ENCODE measurements around the gene SPATS1.

SPATS1 gene

DNA sequence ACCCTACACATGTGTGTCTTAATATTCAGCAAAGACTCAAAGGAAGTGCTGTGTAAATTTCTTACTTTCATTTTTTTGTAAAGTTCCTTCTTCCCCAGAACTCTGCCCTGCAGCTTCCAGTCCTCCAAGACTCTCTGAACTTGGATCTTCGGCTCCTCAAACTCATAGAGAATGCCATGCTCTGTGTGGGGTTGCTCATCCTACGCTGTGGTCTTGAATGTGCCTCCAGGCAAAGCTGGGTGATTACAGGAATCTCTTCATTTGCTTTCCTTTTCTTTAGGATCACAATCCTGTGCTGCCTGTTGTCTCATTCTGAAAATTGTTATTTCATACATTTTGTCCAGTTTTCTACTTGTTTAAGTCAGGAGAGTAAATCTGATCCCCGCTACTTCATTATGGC, 30.6 kb downstream of the SPATS1 start:
- ATAC-seq (ENCODE audit: low read depth) = no peak
- no peak for DNase-seq (ENCODE audit: low spot score in 2 of 2)
- H3K9me3 Mint-ChIP-seq = no peaks in the 10 kb centered on the region
- H3K4me1 Mint-ChIP-seq = no peaks in the 10 kb centered on the region
- H3K27ac Mint-ChIP-seq = no peak overlapping the region
- H3K27me3 Mint-ChIP-seq = peaks cover 5% of the 10 kb centered on the region
- H3K4me3 Mint-ChIP-seq = no peak overlapping the region
- no peaks in the 10 kb centered on the region for H3K36me3 Mint-ChIP-seq

DNA sequence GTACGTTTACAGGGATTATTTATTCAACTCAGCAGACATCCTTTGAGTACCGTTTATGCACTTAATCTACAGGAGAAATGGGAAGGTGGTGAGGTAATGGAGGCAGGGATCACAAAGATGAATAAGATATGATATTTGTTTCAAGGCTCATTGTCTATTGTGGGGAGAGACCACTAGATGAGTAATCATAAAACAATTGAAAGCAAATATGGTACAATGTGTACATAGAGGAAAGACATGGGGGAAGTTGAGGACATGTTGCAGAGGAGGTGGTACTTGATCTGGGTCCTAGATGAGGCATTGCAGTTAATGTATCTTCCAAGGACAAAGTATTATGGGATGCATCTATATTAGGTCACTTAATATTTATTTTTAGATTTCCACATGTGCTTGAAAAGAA, 31.3 kb downstream of the SPATS1 start:
- H3K27me3 Mint-ChIP-seq = peaks cover 5% of the 10 kb centered on the region
- ATAC-seq (ENCODE audit: low read depth) (no peak), DNase-seq (ENCODE audit: low spot score in 2 of 2) (no peak)
- H3K9me3 Mint-ChIP-seq = no peaks in the 10 kb centered on the region
- no peaks in the 10 kb centered on the region for H3K4me1 Mint-ChIP-seq
- H3K4me3 Mint-ChIP-seq = no peak overlapping the region
- no peaks in the 10 kb centered on the region for H3K36me3 Mint-ChIP-seq
- no peak overlapping the region for H3K27ac Mint-ChIP-seq

DNA sequence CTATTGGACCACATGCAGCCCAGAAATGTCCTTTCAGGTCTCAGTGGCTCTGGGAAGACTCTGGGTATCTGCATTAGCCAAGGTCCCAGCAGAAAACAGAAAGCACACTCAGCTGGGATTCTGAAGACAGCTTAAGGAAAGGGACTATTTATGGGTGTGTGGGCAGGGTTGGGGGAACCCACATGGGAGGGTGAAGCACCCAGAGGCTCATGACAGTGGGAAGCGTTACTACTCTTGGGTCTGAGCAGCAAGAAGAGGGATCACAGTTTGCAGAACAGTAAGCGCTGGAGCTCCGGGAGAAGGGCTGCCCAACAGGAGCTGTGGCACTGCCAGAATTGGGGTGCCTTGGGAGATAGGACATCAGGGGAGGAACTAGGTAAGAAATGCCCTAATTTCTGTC, 32.6 kb downstream of the SPATS1 start:
- Mint-ChIP-seq H3K27me3 (peaks cover 7% of the 10 kb centered on the region), H3K36me3 (no peaks in the 10 kb centered on the region), H3K27ac (no peak overlapping the region), H3K4me3 (no peak overlapping the region), H3K4me1 (no peaks in the 10 kb centered on the region), H3K9me3 (no peaks in the 10 kb centered on the region)
- ATAC-seq (ENCODE audit: low read depth) (no peak), DNase-seq (ENCODE audit: low spot score in 2 of 2) (no peak)

DNA sequence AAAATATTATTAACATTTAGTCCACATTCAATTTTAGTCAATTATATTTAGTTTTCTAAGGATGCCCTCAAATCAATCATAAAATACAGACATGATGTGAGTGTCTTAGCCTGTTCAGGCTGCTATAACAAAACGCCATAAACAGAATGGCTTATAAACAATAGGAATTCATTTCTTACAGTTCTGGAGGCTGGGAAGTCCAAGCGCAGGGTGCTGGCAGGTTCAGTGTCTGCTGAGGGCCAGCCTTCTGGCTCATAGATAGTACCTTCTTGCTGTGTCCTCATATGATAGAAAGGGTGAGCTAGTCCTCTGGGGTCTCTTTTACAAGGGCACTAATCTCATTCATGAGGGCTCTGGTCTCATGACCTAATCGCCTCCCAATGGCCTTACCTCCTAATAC, 35.0 kb downstream of the SPATS1 start:
- no peak for DNase-seq (ENCODE audit: low spot score in 2 of 2)
- Mint-ChIP-seq H3K27me3 (peaks cover 12% of the 10 kb centered on the region), H3K4me1 (no peaks in the 10 kb centered on the region), H3K4me3 (no peak overlapping the region), H3K36me3 (no peaks in the 10 kb centered on the region), H3K9me3 (no peaks in the 10 kb centered on the region), H3K27ac (no peak overlapping the region)
- ATAC-seq (ENCODE audit: low read depth) = no peak

DNA sequence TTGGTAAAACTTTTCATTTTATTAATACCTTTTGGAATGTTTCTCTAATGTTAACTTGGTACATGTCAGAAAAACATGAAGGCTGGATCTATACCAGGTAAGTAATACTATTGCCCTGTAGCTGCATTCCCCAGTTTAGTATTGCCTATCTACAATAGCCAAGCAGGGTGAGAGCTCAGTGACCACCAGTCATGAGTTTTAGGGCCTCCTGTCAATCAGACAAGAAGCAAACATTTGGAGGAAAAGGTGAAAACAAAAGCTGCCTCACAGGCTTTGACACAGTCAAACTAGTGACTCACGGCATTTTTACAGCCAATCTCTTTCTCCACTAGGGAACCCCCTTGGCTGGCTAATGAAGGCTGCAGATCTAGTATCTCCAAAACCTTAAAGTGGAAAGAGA, 35.5 kb downstream of the SPATS1 start:
- DNase-seq (ENCODE audit: low spot score in 2 of 2) (no peak), ATAC-seq (ENCODE audit: low read depth) (no peak)
- H3K27ac Mint-ChIP-seq = no peak overlapping the region
- H3K4me3 Mint-ChIP-seq = no peak overlapping the region
- H3K27me3 Mint-ChIP-seq = peaks cover 12% of the 10 kb centered on the region
- no peaks in the 10 kb centered on the region for H3K9me3 Mint-ChIP-seq
- no peaks in the 10 kb centered on the region for H3K4me1 Mint-ChIP-seq
- H3K36me3 Mint-ChIP-seq = no peaks in the 10 kb centered on the region

DNA sequence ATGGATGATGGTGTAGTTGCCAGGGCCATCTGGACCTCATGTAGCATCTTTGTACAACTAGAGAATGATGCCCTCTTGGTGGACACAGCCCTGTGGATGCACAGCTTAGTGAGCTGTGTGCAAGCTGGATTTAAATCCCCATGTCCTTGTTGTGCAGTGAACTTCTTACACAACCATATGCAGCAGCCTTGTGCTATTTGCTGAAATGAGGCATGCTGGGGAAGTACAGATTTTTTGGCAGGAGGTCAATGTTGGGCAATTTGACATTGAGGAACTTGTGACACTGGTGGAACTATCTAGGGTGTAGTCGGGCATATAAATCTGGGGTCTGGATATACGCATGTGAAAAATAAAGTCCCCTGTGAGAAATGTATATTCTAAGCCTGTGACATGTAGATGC, 39.3 kb downstream of the SPATS1 start:
- peaks cover 2% of the 10 kb centered on the region for H3K4me1 Mint-ChIP-seq
- peaks cover 8% of the 10 kb centered on the region for H3K27me3 Mint-ChIP-seq
- H3K4me3 Mint-ChIP-seq = no peak overlapping the region
- H3K9me3 Mint-ChIP-seq = no peaks in the 10 kb centered on the region
- DNase-seq (ENCODE audit: low spot score in 2 of 2) (no peak), ATAC-seq (ENCODE audit: low read depth) (no peak)
- H3K36me3 Mint-ChIP-seq = no peaks in the 10 kb centered on the region
- no peak overlapping the region for H3K27ac Mint-ChIP-seq

DNA sequence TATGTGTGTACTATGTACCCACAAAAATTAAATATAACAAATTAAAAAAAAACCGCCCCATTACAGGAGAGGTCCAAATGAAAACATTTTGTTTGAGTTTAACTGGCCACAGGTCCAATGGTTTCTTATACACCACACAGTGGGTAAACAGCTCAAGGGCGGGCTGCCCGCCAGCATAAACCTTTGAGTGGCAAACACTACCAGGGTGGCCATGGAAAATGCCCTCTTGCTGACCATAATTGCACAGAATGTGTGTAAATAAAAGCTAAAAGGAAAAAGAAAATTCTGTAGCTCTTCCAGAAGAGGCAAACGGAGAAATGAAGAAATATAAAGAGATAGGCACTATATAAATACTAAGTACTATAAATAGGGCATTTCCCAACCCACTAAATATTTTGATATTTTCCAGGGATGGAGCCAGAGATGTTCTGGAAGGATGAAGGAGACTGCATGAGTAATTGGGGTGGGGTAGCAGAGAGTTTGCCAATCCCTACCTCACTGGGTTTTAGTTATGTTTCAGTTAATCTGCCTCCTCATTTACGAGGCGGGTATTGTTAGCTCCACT, 44.0 kb downstream of the SPATS1 start:
- Mint-ChIP-seq H3K27ac (peak overlapping the region; percentile 96), H3K4me1 (peaks cover 29% of the 10 kb centered on the region), H3K4me3 (peak overlapping the region; percentile 92), H3K36me3 (peaks cover 4% of the 10 kb centered on the region), H3K9me3 (no peaks in the 10 kb centered on the region), H3K27me3 (peaks cover 6% of the 10 kb centered on the region)
- ATAC-seq (ENCODE audit: low read depth) = no peak
- no peak for DNase-seq (ENCODE audit: low spot score in 2 of 2)

DNA sequence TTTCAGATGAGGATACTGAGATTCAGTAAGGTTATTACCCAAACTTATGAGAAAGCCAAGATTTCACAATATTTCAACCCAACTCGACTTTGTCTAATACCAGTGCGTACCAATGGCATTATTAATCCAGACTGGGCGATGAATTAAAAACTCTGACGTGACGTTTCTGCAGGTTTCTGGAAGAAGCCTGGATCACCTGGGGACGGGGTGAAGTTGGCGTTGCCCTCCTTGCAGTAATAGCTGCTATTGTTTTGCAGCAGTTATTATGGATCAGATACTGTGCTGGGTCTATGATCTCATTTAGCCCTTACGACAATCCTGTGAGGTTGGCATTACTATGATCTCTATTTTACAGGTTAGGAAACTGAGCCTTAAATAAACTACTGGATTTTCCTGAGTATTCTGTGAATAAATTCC, 44.5 kb downstream of the SPATS1 start:
- H3K4me3 Mint-ChIP-seq = peak overlapping the region; percentile 92
- ATAC-seq (ENCODE audit: low read depth) (peak; percentile 9), DNase-seq (ENCODE audit: low spot score in 2 of 2) (no peak)
- H3K27me3 Mint-ChIP-seq = peaks cover 2% of the 10 kb centered on the region
- H3K27ac Mint-ChIP-seq = peak overlapping the region; percentile 96
- H3K9me3 Mint-ChIP-seq = no peaks in the 10 kb centered on the region
- peaks cover 9% of the 10 kb centered on the region for H3K36me3 Mint-ChIP-seq
- H3K4me1 Mint-ChIP-seq = peaks cover 32% of the 10 kb centered on the region

DNA sequence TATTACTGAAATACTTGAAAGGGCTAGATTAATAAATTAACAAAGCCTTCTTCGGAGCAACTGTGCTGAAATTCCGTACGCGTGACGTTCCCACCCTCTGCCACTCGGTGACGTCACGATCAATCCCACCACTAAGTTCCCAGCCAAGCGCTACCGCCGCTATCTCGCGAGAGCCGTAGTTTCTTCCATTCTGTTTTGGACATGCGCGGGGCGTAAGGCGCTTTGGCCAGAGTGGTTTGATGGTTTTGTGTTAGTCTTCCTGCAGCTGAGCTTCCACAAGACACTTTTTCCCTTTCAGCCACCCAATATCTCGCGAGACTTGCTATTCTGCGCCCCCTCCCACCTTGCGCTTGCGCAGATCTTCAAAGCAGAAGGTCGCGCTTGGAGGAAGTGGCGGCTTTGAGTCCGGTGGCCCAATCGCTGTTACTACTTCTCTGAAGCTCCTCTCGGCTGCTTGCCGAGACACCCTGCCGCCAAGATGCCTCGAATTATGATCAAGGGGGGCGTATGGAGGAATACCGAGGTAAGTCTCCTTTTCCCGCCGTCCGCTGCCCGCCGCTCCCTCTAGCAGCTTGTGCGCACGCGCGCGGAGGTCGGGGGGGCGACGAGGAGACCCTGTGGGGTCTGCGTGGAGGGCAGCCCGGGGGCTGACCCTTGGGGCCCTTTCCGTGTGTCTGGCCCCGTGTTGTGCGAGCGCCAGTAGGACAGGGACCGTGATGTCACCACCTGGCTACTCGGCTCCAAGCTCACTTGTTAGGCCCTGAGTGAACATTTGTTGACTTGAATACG, 45.1 kb downstream of the SPATS1 start, which contains the start of gene CDC5L:
CDC5L (plus strand) TSS at position 361 of the 789 bp plus-strand sequence; CDS start at position 479, 118 bp downstream.
- Mint-ChIP-seq H3K27ac (peak within 1 kb of the TSS; percentile 96), H3K36me3 (peaks cover 12% of the 10 kb centered on the region), H3K9me3 (no peaks in the 10 kb centered on the region), H3K27me3 (peaks cover 2% of the 10 kb centered on the region), H3K4me3 (peak within 1 kb of the TSS; percentile 92), H3K4me1 (peaks cover 32% of the 10 kb centered on the region)
- ATAC-seq (ENCODE audit: low read depth) (peak; percentile 86), DNase-seq (ENCODE audit: low spot score in 2 of 2) (peak; percentile 91)

DNA sequence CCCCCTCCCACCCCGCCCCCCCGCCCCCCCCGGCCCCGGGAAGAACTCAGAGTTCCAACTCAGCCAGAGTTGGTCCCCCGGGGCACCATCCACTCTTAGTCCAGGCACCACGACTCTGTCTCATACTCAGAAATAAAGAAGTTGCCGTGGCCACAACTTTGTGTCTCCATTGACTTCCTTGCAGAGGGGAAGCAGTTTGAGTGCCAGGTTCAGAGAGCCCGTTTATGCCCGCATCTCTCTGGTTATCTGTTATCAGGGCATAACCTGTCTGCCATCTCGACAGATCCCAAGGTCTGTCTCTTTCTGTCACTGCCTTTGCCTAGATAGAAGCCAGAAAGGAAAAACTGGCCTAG, 45.7 kb downstream of the SPATS1 start:
- peak overlapping the region; percentile 92 for H3K4me3 Mint-ChIP-seq
- H3K9me3 Mint-ChIP-seq = no peaks in the 10 kb centered on the region
- peak overlapping the region; percentile 96 for H3K27ac Mint-ChIP-seq
- H3K27me3 Mint-ChIP-seq = peaks cover 2% of the 10 kb centered on the region
- H3K36me3 Mint-ChIP-seq = peaks cover 12% of the 10 kb centered on the region
- ATAC-seq (ENCODE audit: low read depth) (peak; percentile 0), DNase-seq (ENCODE audit: low spot score in 2 of 2) (peak in 1 of 2 donors; percentile 5)
- peaks cover 32% of the 10 kb centered on the region for H3K4me1 Mint-ChIP-seq

DNA sequence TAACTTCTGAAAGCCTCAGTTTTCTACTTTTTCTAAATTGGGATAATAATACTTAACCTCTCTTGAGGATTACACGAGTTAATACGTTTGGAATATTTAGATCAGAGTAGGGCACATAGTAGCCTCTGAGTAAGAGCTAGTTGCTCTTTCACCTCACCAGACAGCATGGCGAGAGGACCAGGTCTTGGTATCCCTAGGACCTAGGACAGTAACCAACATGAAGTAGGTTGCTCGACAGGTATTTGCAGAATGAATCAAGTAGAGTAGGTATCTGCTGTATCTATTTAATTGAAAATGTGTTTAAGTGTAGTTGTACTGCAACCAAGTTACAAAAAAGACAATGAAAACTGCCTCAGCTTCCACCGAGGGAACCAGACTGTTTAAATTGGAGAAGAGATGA, 46.4 kb downstream of the SPATS1 start:
- H3K9me3 Mint-ChIP-seq = no peaks in the 10 kb centered on the region
- H3K4me3 Mint-ChIP-seq = peak overlapping the region; percentile 92
- peak overlapping the region; percentile 96 for H3K27ac Mint-ChIP-seq
- ATAC-seq (ENCODE audit: low read depth) = no peak
- peaks cover 32% of the 10 kb centered on the region for H3K4me1 Mint-ChIP-seq
- DNase-seq (ENCODE audit: low spot score in 2 of 2) = no peak
- H3K27me3 Mint-ChIP-seq = peaks cover 2% of the 10 kb centered on the region
- peaks cover 18% of the 10 kb centered on the region for H3K36me3 Mint-ChIP-seq

DNA sequence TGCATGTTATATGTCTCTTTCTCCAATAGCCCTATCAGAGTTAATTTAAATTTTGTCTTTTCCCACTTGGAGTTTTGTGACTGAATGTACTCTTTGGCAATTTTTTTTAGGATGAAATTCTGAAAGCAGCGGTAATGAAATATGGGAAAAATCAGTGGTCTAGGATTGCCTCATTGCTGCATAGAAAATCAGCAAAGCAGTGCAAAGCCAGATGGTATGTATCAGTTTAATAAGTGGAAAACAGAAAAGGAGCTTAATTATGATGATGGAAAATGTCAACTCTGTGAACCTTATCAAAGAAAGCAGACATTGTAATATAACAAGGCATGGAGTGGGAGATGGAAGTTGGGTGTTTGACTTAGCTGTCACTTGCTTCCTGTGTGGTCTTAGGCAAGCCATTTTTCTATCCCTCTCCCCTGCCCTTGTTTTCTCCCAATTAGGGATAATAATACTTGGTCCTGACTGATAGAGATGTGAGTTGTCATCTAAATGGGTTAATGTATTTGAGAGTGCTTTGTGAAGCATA, 47.8 kb downstream of the SPATS1 start:
- peaks cover 25% of the 10 kb centered on the region for H3K36me3 Mint-ChIP-seq
- H3K4me1 Mint-ChIP-seq = peaks cover 32% of the 10 kb centered on the region
- DNase-seq (ENCODE audit: low spot score in 2 of 2) (no peak), ATAC-seq (ENCODE audit: low read depth) (no peak)
- no peak overlapping the region for H3K27ac Mint-ChIP-seq
- no peaks in the 10 kb centered on the region for H3K27me3 Mint-ChIP-seq
- H3K4me3 Mint-ChIP-seq = no peak overlapping the region
- no peaks in the 10 kb centered on the region for H3K9me3 Mint-ChIP-seq

Data from memory B cell (primary cell).